Measurements from ENCODE around the gene CHCHD3. TPM values are rescaled to one million over a fixed set of nuclear protein-coding genes. Genes with fewer than 3 reads are reported as not detected.

CHCHD3 gene
- total RNA-seq, 1 experiment from 2014 or later = 102 TPM

GRCh38 chr7:132793474-132793873 lies 288.4 kb downstream of the CHCHD3 start:
- H3K4me3 Mint-ChIP-seq (ENCODE audit: unreplicated experiment) = no peak overlapping the region
- no peaks in the 10 kb centered on the region for H3K4me1 Mint-ChIP-seq (ENCODE audit: low read depth, unreplicated experiment)
- ChIA-PET CTCF (no interaction called here), POLR2A (no interaction called here)
- no peaks in the 10 kb centered on the region for H3K27me3 ChIP-seq (replicated peaks; ENCODE audit: control insufficient read depth, insufficient read depth, low read length)
- H3K27ac Mint-ChIP-seq (ENCODE audit: unreplicated experiment) = no peak overlapping the region
- H3K9me3 Mint-ChIP-seq (ENCODE audit: unreplicated experiment) = no peaks in the 10 kb centered on the region
- H3K9me3 ChIP-seq = no peaks in the 10 kb centered on the region
- H3K4me3 ChIP-seq (ENCODE audit: low read depth, low read length) = no peak overlapping the region
- peaks cover 16% of the 10 kb centered on the region for H3K36me3 Mint-ChIP-seq (ENCODE audit: insufficient read depth, unreplicated experiment)
- TF ChIP-seq, protein P1, sequence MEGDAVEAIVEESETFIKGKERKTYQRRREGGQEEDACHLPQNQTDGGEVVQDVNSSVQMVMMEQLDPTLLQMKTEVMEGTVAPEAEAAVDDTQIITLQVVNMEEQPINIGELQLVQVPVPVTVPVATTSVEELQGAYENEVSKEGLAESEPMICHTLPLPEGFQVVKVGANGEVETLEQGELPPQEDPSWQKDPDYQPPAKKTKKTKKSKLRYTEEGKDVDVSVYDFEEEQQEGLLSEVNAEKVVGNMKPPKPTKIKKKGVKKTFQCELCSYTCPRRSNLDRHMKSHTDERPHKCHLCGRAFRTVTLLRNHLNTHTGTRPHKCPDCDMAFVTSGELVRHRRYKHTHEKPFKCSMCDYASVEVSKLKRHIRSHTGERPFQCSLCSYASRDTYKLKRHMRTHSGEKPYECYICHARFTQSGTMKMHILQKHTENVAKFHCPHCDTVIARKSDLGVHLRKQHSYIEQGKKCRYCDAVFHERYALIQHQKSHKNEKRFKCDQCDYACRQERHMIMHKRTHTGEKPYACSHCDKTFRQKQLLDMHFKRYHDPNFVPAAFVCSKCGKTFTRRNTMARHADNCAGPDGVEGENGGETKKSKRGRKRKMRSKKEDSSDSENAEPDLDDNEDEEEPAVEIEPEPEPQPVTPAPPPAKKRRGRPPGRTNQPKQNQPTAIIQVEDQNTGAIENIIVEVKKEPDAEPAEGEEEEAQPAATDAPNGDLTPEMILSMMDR (IDR thresholded peaks at IDR 0.05; ENCODE audit: insufficient read depth in 1 of 2, low read depth in 1 of 2, low read length in 1 of 2, severe bottlenecking in 1 of 2, unreplicated experiment in 1 of 2) = no peak
- no peak for DNase-seq
- BruUV-seq (replicated peaks) = no TSS peak
- peaks cover 3% of the 10 kb centered on the region for H3K36me3 ChIP-seq (ENCODE audit: control insufficient read depth, insufficient read depth, low read length)
- H3K4me1 ChIP-seq = no peaks in the 10 kb centered on the region
- no peaks in the 10 kb centered on the region for H3K27me3 Mint-ChIP-seq (ENCODE audit: insufficient read depth, unreplicated experiment)
- intact Hi-C loops (cut with micrococcal nuclease; ENCODE audit: unreplicated experiment) = no loop called here

DNA sequence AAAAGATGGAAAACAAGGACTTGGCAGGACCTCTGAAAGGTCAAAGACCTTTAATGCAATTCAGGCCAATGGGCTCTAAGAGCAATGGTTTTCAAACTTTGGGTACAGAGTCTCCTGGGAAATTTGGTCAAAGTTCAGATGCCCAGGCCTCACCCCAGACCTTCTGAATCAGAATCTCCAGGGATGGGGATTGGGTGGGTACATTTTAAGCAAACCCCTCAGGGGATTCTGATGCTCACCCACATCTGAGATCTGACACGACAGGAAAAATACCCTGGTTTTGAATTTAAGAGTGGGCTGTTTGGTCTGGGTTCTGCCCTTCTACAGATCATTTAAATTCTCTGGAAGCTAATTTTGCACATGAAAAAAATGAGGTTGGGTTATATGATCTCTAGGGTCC lies 290.9 kb downstream of the CHCHD3 start:
- ChIA-PET CTCF (no interaction called here), POLR2A (no interaction called here)
- Mint-ChIP-seq H3K9me3 (ENCODE audit: unreplicated experiment) (peaks cover 10% of the 10 kb centered on the region), H3K4me1 (ENCODE audit: low read depth, unreplicated experiment) (no peaks in the 10 kb centered on the region), H3K27ac (ENCODE audit: unreplicated experiment) (no peak overlapping the region), H3K27me3 (ENCODE audit: insufficient read depth, unreplicated experiment) (no peaks in the 10 kb centered on the region), H3K36me3 (ENCODE audit: insufficient read depth, unreplicated experiment) (peaks cover 17% of the 10 kb centered on the region), H3K4me3 (ENCODE audit: unreplicated experiment) (no peak overlapping the region)
- Histone ChIP-seq H3K9me3 (no peaks in the 10 kb centered on the region), H3K4me1 (no peaks in the 10 kb centered on the region), H3K27me3 (replicated peaks; ENCODE audit: control insufficient read depth, insufficient read depth, low read length) (no peaks in the 10 kb centered on the region), H3K36me3 (ENCODE audit: control insufficient read depth, insufficient read depth, low read length) (peaks cover 3% of the 10 kb centered on the region), H3K4me3 (ENCODE audit: low read depth, low read length) (no peak overlapping the region)
- TF ChIP-seq, protein P1 (IDR thresholded peaks at IDR 0.05; ENCODE audit: insufficient read depth in 1 of 2, low read depth in 1 of 2, low read length in 1 of 2, severe bottlenecking in 1 of 2, unreplicated experiment in 1 of 2) = no peak
- BruUV-seq (replicated peaks) = no TSS peak
- intact Hi-C loops (cut with micrococcal nuclease; ENCODE audit: unreplicated experiment) = no loop called here
- DNase-seq = no peak

GRCh38 chr7:132790104-132790503 lies 291.8 kb downstream of the CHCHD3 start:
- peaks cover 10% of the 10 kb centered on the region for H3K9me3 Mint-ChIP-seq (ENCODE audit: unreplicated experiment)
- no peak for DNase-seq
- Histone ChIP-seq H3K27me3 (replicated peaks; ENCODE audit: control insufficient read depth, insufficient read depth, low read length) (no peaks in the 10 kb centered on the region), H3K4me1 (no peaks in the 10 kb centered on the region), H3K4me3 (ENCODE audit: low read depth, low read length) (no peak overlapping the region), H3K36me3 (ENCODE audit: control insufficient read depth, insufficient read depth, low read length) (peaks cover 3% of the 10 kb centered on the region), H3K9me3 (no peaks in the 10 kb centered on the region)
- H3K36me3 Mint-ChIP-seq (ENCODE audit: insufficient read depth, unreplicated experiment) = peaks cover 14% of the 10 kb centered on the region
- H3K27me3 Mint-ChIP-seq (ENCODE audit: insufficient read depth, unreplicated experiment) = no peaks in the 10 kb centered on the region
- intact Hi-C loops (cut with micrococcal nuclease; ENCODE audit: unreplicated experiment) = no loop called here
- no peaks in the 10 kb centered on the region for H3K4me1 Mint-ChIP-seq (ENCODE audit: low read depth, unreplicated experiment)
- H3K27ac Mint-ChIP-seq (ENCODE audit: unreplicated experiment) = no peak overlapping the region
- CTCF ChIA-PET = no interaction called here
- POLR2A ChIA-PET = no interaction called here
- H3K4me3 Mint-ChIP-seq (ENCODE audit: unreplicated experiment) = no peak overlapping the region
- TF ChIP-seq, protein P1 (IDR thresholded peaks at IDR 0.05; ENCODE audit: insufficient read depth in 1 of 2, low read depth in 1 of 2, low read length in 1 of 2, severe bottlenecking in 1 of 2, unreplicated experiment in 1 of 2) = no peak
- no TSS peak for BruUV-seq (replicated peaks)
